H9 (cell line): ENCODE data around the gene UTS2. TPM values are rescaled to one million over a fixed set of nuclear protein-coding genes. Genes with fewer than 3 reads are reported as not detected.

ENCODE experiments used
- DNase-seq: peaks from one replicate; pipeline ENCODE4 v3.0.0-alpha.2; 2017
- H2AFZ ChIP-seq: one replicate; pipeline ENCODE4 v1.6.1; 2013; ENCODE audit warnings: mild to moderate bottlenecking, low read length, control low read depth, moderate library complexity
- H2AK5ac ChIP-seq: 2 replicates; pipeline ENCODE4 v1.6.1; 2013; ENCODE audit warnings: low read length, control low read depth, mixed read lengths; ENCODE audit not compliant: insufficient read length
- H2BK120ac ChIP-seq: one replicate; pipeline ENCODE4 v1.6.1; 2013; ENCODE audit warnings: low read depth, mild to moderate bottlenecking, low read length, control low read depth, inconsistent platforms; ENCODE audit not compliant: poor library complexity, severe bottlenecking
- H2BK12ac ChIP-seq: 2 replicates; pipeline ENCODE4 v1.6.1; 2013; ENCODE audit warnings: low read length, control low read depth, mixed read lengths, low read depth; ENCODE audit not compliant: insufficient read length
- H2BK15ac ChIP-seq: 2 replicates; pipeline ENCODE4 v1.6.1; 2013; ENCODE audit warnings: low read depth, low read length, control low read depth
- H2BK20ac ChIP-seq: one replicate; pipeline ENCODE4 v1.6.1; 2013; ENCODE audit warnings: low read depth, mild to moderate bottlenecking, low read length, control low read depth, inconsistent platforms; ENCODE audit not compliant: poor library complexity, severe bottlenecking
- H2BK5ac ChIP-seq: 2 replicates; pipeline ENCODE4 v1.6.1; 2013; ENCODE audit warnings: low read length, control low read depth, mixed read lengths; ENCODE audit not compliant: insufficient read length
- H3K14ac ChIP-seq: 2 replicates; pipeline ENCODE4 v1.6.1; 2013; ENCODE audit warnings: low read length, control low read depth; ENCODE audit not compliant: insufficient read depth
- H3K18ac ChIP-seq: 2 replicates; pipeline ENCODE4 v1.6.1; 2013; ENCODE audit warnings: low read depth, mild to moderate bottlenecking, mixed read lengths, low read length, control low read depth; ENCODE audit not compliant: insufficient read length
- H3K23ac ChIP-seq: 2 replicates; pipeline ENCODE4 v1.6.1; 2013; ENCODE audit warnings: low read length, control low read depth, mixed read lengths, low read depth; ENCODE audit not compliant: insufficient read length
- H3K23me2 ChIP-seq: 2 replicates; pipeline ENCODE4 v1.6.1; 2013; ENCODE audit warnings: low read depth, mild to moderate bottlenecking, mixed read lengths, low read length, control low read depth; ENCODE audit not compliant: insufficient read length, poor library complexity, severe bottlenecking
- H3K27ac ChIP-seq: 2 replicates; pipeline ENCODE4 v1.5.1; 2013; ENCODE audit warnings: low read length, control low read depth, mixed read lengths, low read depth; ENCODE audit not compliant: insufficient read length
- H3K27me3 ChIP-seq: 2 replicates; pipeline ENCODE4 v1.6.1; 2013; ENCODE audit warnings: low read length, control low read depth, inconsistent platforms; ENCODE audit not compliant: insufficient read depth
- H3K4ac ChIP-seq: 2 replicates; pipeline ENCODE4 v1.6.1; 2013; ENCODE audit warnings: low read depth, mild to moderate bottlenecking, control low read depth, inconsistent platforms, low read length, moderate library complexity
- H3K4me1 ChIP-seq: 2 replicates; pipeline ENCODE4 v1.6.1; 2013; ENCODE audit warnings: low read length, control low read depth, inconsistent platforms; ENCODE audit not compliant: insufficient read depth
- H3K4me2 ChIP-seq: 2 replicates; pipeline ENCODE4 v1.6.1; 2013; ENCODE audit warnings: low read length, control low read depth, mixed read lengths; ENCODE audit not compliant: insufficient read length, insufficient read depth
- H3K56ac ChIP-seq: 2 replicates; pipeline ENCODE4 v1.6.1; 2013; ENCODE audit warnings: low read depth, mild to moderate bottlenecking, mixed read lengths, low read length, control low read depth; ENCODE audit not compliant: insufficient read length
- H3K79me1 ChIP-seq: 2 replicates; pipeline ENCODE4 v1.6.1; 2013; ENCODE audit warnings: low read depth, mild to moderate bottlenecking, moderate library complexity, low read length, control low read depth, inconsistent platforms; ENCODE audit not compliant: insufficient read depth, poor library complexity, severe bottlenecking
- H3K79me2 ChIP-seq: 2 replicates; pipeline ENCODE4 v1.6.1; 2013; ENCODE audit warnings: low read length, control low read depth, inconsistent platforms; ENCODE audit not compliant: insufficient read depth
- H3K9ac ChIP-seq: 2 replicates; pipeline ENCODE4 v1.6.1; 2013; ENCODE audit warnings: low read length, control low read depth, mixed read lengths; ENCODE audit not compliant: insufficient read length; ENCODE audit errors: extremely low read depth
- H3K9me3 ChIP-seq: one replicate; pipeline ENCODE4 v1.6.1; 2013; ENCODE audit warnings: low read depth, low read length, inconsistent platforms; ENCODE audit not compliant: control insufficient read depth
- H3T11ph ChIP-seq: one replicate; pipeline ENCODE4 v1.6.1; 2013; ENCODE audit warnings: mild to moderate bottlenecking, low read length, control low read depth, inconsistent platforms
- H4K20me1 ChIP-seq: one replicate; pipeline ENCODE4 v1.6.1; 2013; ENCODE audit not compliant: control insufficient read depth, insufficient read length, insufficient read depth
- H4K5ac ChIP-seq: 2 replicates; pipeline ENCODE4 v1.6.1; 2013; ENCODE audit warnings: low read depth, mild to moderate bottlenecking, mixed read lengths, low read length, control low read depth; ENCODE audit not compliant: insufficient read length
- H4K8ac ChIP-seq: replicated peaks from 2 replicates; pipeline ENCODE4 v1.6.1; 2013; ENCODE audit warnings: low read length, control low read depth, mixed read lengths, low read depth; ENCODE audit not compliant: insufficient read length
- H4K91ac ChIP-seq: 2 replicates; pipeline ENCODE4 v1.6.1; 2013; ENCODE audit warnings: low read depth, mild to moderate bottlenecking, moderate library complexity, mixed read lengths, low read length, control low read depth; ENCODE audit not compliant: insufficient read length
- H3K27ac Mint-ChIP-seq, 3 experiments: 2 replicates in 2 of 3; 3 replicates in 1 of 3; pipeline ENCODE4 v1.8.0; 2020 to 2021; ENCODE audit warnings: mixed read lengths in 3 of 3, mild to moderate bottlenecking in 1 of 3, moderate library complexity in 1 of 3
- H3K27me3 Mint-ChIP-seq: 2 replicates; pipeline ENCODE4 v1.8.0; 2021; ENCODE audit warnings: low read depth, mild to moderate bottlenecking, moderate library complexity, mixed read lengths
- H3K36me3 Mint-ChIP-seq, 3 experiments: 2 replicates in 2 of 3; 3 replicates in 1 of 3; pipeline ENCODE4 v1.8.0; 2020 to 2021; ENCODE audit warnings: low read depth in 3 of 3, mixed read lengths in 3 of 3; ENCODE audit not compliant: insufficient read depth in 1 of 3
- H3K4me1 Mint-ChIP-seq, 2 experiments: 2 replicates each; pipeline ENCODE4 v1.8.0; 2020; ENCODE audit warnings: mixed read lengths in 2 of 2
- H3K4me3 Mint-ChIP-seq, 2 experiments: 2 replicates in 1 of 2; 3 replicates in 1 of 2; pipeline ENCODE4 v1.8.0; 2020 to 2021; ENCODE audit warnings: mild to moderate bottlenecking in 2 of 2, mixed read lengths in 2 of 2, moderate library complexity in 1 of 2
- H3K9me3 Mint-ChIP-seq, 2 experiments: 2 replicates in 1 of 2; 3 replicates in 1 of 2; pipeline ENCODE4 v1.8.0; 2020; ENCODE audit warnings: mild to moderate bottlenecking in 2 of 2, mixed read lengths in 2 of 2, moderate library complexity in 1 of 2
- WGBS: extraction: QIAGEN DNeasy Blood & Tissue Kit; methylation state at CpG from one replicate; pipeline ENCODE4 v1.1.7; 2013; ENCODE audit warnings: missing lambda C conversion rate, low lambda C conversion rate, mixed read lengths; ENCODE audit not compliant: insufficient read length; ENCODE audit errors: extremely low coverage; 5-methylcytosine and 5-hydroxymethylcytosine counted together
- total RNA-seq: library from RNA; stranded (reverse); gene quantifications from 2 replicates; pipeline ENCODE4 v1.2.1, GENCODE V29; 2021
- TF ChIP-seq, protein P1 (sequence below): fragments of 200-600 bp; sonication (generic); conservative IDR thresholded peaks from 3 replicates; pipeline ENCODE4 v1.8.0; 2021; ENCODE audit warnings: antibody characterized with exemption, mild to moderate bottlenecking

UTS2 gene
- total RNA-seq, 1 experiment from 2014 or later, result not detected

DNA sequence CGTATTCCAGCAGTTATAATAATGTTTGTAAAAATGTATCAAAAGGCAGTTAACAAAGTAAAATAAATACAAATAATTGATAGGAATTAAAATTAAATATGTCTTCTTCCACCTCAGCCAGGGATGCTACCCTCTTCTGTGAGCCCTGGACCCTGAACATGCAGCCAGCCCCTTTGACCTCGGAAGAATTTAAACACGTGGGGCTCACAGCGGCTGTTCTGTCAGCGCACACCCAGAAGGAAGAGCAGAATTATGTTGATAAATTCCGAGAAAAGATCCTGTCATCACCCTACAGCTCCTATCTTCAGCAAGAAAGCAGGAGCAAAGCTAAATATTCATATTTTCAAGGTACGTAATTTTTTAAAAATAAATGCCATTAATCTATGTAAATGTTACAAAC is 26.5 kb downstream of the UTS2 start:
- Histone ChIP-seq H2BK12ac (no peak overlapping the region), H3K4ac (no peak overlapping the region), H3K23ac (no peak overlapping the region), H3K18ac (no peak overlapping the region), H2BK120ac (no peak overlapping the region), H4K8ac (no peak overlapping the region), H2AFZ (no peak overlapping the region), H4K5ac (no peak overlapping the region), H3K56ac (no peak overlapping the region), H3K27me3 (no peaks in the 10 kb centered on the region), H3T11ph (no peak overlapping the region), H3K27ac (no peak overlapping the region), H3K79me2 (no peaks in the 10 kb centered on the region), H3K23me2 (no peaks in the 10 kb centered on the region), H3K79me1 (no peaks in the 10 kb centered on the region), H2BK5ac (no peak overlapping the region), H3K4me1 (no peaks in the 10 kb centered on the region), H2BK15ac (no peak overlapping the region), H2AK5ac (no peak overlapping the region), H3K14ac (no peak overlapping the region), H4K91ac (no peak overlapping the region), H4K20me1 (no peaks in the 10 kb centered on the region), H3K9ac (no peak overlapping the region), H2BK20ac (no peak overlapping the region), H3K9me3 (no peaks in the 10 kb centered on the region), H3K4me2 (no peak overlapping the region)
- Mint-ChIP-seq H3K4me1 (no peaks in the 10 kb centered on the region), H3K27me3 (no peaks in the 10 kb centered on the region), H3K36me3 (peaks cover 2 to 28% (median 19%) of the 10 kb centered on the region in 3 experiments; a peak in 5 of 7 replicates), H3K27ac (no peak overlapping the region), H3K9me3 (no peaks in the 10 kb centered on the region), H3K4me3 (no peak overlapping the region)
- no CpG with 5 or more reads among the region's 7 CpGs for WGBS
- DNase-seq, result no peak
- TF ChIP-seq, protein P1, sequence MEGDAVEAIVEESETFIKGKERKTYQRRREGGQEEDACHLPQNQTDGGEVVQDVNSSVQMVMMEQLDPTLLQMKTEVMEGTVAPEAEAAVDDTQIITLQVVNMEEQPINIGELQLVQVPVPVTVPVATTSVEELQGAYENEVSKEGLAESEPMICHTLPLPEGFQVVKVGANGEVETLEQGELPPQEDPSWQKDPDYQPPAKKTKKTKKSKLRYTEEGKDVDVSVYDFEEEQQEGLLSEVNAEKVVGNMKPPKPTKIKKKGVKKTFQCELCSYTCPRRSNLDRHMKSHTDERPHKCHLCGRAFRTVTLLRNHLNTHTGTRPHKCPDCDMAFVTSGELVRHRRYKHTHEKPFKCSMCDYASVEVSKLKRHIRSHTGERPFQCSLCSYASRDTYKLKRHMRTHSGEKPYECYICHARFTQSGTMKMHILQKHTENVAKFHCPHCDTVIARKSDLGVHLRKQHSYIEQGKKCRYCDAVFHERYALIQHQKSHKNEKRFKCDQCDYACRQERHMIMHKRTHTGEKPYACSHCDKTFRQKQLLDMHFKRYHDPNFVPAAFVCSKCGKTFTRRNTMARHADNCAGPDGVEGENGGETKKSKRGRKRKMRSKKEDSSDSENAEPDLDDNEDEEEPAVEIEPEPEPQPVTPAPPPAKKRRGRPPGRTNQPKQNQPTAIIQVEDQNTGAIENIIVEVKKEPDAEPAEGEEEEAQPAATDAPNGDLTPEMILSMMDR, result no peak
